LNCaP clone FGC (cell line): ENCODE measurements around the gene PODXL2.

Source experiments
- DNase-seq: peaks from one replicate; pipeline ENCODE4 v3.0.0-alpha.2; 2011; ENCODE audit warnings: low read depth
- H3K4me3 ChIP-seq: 2 replicates; pipeline ENCODE4 v1.5.1; 2011; ENCODE audit warnings: mild to moderate bottlenecking, low read depth, low read length, control low read depth
- TF ChIP-seq, protein P1 (sequence below): IDR thresholded peaks from 2 replicates; pipeline ENCODE4 v1.5.1; 2012; ENCODE audit warnings: mild to moderate bottlenecking; ENCODE audit not compliant: control insufficient read depth, insufficient read depth; ENCODE audit errors: extremely low read depth

Gene PODXL2

DNA sequence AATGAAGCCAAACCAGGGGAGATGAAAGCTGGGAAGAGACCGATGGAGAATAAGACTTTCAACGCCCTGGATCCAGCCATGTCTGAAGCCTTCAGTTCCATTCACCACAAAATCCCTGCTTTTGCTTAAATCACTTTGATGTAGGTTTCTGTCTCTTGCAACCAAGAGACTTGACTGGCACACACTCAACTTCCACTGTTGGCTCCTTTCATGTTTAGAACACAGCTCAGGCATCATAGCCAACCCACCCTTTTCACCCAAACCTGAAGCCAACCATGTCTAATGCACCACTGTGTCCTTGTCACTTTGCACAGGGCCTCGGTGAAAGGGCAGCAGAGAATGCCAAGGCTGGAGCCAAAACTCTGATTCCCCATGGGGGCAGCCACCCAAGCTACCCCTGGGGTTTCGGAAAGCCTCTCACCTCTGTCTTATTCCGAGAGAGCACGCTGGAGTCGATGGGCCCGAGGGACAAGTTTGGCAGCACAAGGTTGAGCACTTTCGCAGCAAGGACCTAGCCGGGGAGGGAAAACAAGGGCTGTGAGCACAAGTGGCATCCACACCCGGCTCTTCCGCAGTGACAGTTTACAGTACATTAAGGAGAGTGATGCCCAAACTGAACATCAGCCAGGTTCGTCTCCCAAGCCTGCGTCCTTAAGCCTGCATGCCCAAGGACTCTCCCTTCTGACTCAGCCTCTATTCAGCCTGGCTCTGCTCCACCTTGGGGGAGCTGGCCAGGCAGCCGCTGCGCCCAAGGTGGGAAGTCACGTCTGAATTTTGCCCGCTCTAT, 81.4 kb downstream of the PODXL2 start:
- H3K4me3 ChIP-seq: no peak overlapping the region
- no peak for DNase-seq
- TF ChIP-seq, protein P1, sequence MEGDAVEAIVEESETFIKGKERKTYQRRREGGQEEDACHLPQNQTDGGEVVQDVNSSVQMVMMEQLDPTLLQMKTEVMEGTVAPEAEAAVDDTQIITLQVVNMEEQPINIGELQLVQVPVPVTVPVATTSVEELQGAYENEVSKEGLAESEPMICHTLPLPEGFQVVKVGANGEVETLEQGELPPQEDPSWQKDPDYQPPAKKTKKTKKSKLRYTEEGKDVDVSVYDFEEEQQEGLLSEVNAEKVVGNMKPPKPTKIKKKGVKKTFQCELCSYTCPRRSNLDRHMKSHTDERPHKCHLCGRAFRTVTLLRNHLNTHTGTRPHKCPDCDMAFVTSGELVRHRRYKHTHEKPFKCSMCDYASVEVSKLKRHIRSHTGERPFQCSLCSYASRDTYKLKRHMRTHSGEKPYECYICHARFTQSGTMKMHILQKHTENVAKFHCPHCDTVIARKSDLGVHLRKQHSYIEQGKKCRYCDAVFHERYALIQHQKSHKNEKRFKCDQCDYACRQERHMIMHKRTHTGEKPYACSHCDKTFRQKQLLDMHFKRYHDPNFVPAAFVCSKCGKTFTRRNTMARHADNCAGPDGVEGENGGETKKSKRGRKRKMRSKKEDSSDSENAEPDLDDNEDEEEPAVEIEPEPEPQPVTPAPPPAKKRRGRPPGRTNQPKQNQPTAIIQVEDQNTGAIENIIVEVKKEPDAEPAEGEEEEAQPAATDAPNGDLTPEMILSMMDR: no peak

DNA sequence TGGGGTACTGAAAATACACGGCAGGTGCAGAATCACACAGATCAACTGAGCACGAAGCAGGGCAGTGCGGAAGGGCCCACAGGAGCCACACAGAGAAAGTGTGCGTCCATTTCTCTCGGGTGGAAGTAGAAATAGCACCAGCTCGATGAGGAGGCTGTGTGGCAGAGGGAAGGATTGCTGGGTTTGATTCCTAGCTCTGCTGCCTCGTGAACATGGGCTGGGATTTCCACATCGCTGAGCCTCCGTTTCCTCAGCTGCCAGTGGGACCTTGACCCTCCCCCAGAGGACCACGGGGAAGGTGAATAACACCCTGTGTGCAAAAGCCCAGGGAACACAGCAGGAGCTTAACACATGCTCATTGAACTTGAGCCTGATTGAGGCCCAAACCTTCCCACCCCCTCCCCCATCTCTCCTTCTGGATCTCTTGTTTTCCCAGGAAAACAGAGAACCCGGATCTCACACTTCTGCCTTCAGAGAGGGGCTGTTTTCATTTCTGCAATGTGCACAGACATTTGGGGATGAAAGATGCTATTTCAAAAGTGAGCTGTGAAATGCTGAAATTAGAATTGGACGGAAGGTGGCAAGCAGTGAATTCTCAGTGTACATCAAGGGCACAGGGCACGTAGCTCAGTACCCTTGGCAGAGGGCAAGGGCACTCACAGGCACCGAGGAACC, 82.2 kb downstream of the PODXL2 start:
- H3K4me3 ChIP-seq: no peak overlapping the region
- no peak for DNase-seq
- TF ChIP-seq, protein P1: no peak

DNA sequence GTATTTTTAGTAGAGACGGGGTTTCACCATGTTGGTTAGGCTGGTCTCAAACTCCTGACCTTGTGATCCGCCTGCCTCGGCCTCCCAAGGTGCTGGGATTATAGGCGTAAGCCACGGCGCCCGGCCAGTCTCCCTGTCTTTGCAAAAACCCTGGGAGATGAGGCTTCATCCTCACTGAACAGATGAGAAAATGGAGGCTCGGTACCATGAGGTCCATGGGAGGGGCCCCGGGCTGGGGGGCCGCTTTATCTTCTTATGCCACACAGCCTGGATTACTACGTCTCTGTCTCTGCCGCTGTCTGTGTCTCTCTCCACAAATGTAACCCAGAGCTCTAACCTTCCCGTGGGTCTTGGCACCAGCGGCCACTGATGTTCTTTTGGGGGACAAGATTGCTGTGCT, 82.9 kb downstream of the PODXL2 start:
- TF ChIP-seq, protein P1: no peak
- no peak for DNase-seq
- no peak overlapping the region for H3K4me3 ChIP-seq

DNA sequence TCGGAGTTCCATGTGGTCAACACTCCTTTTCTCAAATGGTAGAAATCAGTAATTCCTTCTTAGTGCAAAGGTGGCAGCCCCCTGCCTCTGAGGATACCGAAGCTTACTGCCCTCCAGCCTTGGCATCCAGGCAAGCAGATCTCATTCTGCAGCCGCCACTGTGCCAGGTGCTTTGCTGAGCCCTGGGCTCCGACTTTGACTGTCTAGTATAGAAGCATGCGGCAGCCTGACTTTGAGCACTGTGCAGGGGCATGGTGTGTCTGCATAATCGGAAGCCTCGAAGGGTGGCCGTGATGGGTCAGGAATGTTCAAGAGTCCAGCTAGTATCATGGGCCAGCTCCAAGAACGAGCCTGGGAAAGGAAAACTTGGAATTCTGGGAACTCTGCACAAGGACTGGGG, 83.5 kb downstream of the PODXL2 start:
- TF ChIP-seq, protein P1: no peak
- DNase-seq: no peak
- H3K4me3 ChIP-seq: no peak overlapping the region

DNA sequence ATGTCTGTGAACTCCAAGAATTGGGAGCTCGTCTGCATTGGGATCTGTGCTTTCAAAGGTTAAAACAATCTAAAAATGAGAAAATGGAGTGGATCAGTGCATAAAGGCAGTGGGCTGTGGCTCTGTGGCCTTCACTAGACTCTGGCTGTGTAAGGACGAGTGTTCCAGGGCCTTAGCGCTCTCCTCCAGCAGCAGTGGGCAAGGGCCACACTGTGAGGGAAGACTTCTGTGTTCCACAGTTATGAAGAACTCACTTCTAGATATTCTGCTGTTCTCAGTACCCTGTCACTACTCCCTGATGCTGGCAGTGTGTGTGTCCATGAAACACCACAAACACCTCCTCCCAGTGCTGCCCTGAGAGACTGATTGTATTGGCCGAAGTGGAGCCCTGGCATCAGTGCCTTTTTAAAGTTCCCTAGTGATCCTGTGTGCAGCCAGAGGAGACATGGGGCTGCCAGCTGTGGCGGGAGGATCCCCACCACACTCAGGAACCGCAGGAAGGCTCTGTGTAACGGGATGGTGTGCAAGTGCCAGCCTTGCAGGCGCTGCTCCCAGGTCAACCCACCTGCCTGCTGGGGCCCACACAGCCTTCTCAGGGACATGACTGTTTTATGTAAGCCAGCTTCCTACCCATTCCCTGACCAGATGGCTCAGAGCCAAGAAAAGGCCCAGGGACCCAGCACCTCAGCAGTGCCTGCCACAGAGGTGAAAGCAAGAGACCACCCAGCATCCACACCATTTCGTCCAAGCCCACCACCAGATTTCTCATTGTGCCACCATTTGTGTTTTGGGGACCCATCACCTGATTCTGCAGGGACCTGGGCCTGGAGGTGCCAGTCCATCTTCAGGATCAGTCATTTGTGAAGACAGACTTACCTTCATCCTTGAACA, 84.1 kb downstream of the PODXL2 start:
- H3K4me3 ChIP-seq: no peak overlapping the region
- TF ChIP-seq, protein P1: no peak
- no peak for DNase-seq

DNA sequence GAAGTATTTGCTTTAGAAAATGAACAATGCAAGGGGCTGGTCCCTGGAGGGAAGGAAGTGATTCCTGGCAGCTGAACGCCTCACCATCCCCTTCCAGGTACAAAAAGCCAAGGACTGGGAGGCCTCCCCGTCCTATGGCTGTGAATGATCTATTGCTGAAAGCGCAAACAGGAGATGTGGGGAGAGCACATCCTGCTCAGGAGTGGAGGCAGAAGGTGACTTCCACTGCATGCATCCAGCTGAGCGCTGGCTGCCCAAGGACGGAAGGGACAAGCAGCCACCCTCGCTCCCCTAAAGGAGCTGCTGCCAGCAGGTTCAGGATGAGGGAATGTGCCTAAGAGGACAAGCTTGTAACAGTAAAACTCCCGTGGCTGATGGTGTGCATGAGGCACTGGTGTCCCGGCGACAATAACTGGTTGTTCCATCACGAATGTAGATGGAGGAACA, 85.2 kb downstream of the PODXL2 start:
- H3K4me3 ChIP-seq: no peak overlapping the region
- TF ChIP-seq, protein P1: no peak
- DNase-seq: no peak
